ENCODE data around the gene GRID2. TPM values are rescaled to one million over a fixed set of nuclear protein-coding genes. Genes with fewer than 3 reads are reported as not detected.

Gene GRID2
- total and polyA plus RNA-seq, 4 donors = under 0.01 to 0.02 TPM; not detected in 2

DNA sequence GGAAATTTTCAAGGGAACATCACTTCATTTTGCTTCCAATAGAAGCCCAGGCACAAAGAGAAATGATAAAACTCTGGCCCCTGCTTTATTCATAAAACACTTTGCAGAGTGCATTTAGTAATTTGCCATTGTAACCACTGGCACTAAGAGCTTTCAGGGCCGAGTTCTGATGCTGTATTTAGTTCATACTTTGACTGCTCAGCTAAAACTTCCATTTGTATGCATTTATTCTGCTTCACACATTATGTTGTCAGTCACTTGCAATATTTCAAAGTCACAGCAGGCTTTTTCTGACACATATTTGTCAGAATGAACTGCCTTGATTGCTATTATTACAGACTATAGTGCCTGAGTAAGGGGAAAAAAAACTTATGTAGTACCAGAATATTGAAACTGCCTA is 1350.4 kb downstream of the GRID2 start:
- no peaks in the 10 kb centered on the region for H3K9me3 ChIP-seq (ENCODE audit: control insufficient read depth in 4 of 4, low read length in 3 of 4)
- no peaks in the 10 kb centered on the region for H3K4me1 ChIP-seq (ENCODE audit: control insufficient read depth in 4 of 4, insufficient read depth in 4 of 4, low read length in 3 of 4)
- no peak for DNase-seq (ENCODE audit: low spot score)
- no peaks in the 10 kb centered on the region for H3K27me3 ChIP-seq (ENCODE audit: control insufficient read depth in 4 of 4, insufficient read depth in 4 of 4, low read length in 3 of 4)
- TF ChIP-seq, protein P1, sequence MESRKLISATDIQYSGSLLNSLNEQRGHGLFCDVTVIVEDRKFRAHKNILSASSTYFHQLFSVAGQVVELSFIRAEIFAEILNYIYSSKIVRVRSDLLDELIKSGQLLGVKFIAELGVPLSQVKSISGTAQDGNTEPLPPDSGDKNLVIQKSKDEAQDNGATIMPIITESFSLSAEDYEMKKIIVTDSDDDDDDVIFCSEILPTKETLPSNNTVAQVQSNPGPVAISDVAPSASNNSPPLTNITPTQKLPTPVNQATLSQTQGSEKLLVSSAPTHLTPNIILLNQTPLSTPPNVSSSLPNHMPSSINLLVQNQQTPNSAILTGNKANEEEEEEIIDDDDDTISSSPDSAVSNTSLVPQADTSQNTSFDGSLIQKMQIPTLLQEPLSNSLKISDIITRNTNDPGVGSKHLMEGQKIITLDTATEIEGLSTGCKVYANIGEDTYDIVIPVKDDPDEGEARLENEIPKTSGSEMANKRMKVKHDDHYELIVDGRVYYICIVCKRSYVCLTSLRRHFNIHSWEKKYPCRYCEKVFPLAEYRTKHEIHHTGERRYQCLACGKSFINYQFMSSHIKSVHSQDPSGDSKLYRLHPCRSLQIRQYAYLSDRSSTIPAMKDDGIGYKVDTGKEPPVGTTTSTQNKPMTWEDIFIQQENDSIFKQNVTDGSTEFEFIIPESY (IDR thresholded peaks at IDR 0.05) = no peak
- TF ChIP-seq, protein P2, sequence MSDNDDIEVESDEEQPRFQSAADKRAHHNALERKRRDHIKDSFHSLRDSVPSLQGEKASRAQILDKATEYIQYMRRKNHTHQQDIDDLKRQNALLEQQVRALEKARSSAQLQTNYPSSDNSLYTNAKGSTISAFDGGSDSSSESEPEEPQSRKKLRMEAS (IDR thresholded peaks at IDR 0.05) = no peak
- no peak for TF ChIP-seq SP1 (IDR thresholded peaks at IDR 0.05)
- TF ChIP-seq, protein P3, sequence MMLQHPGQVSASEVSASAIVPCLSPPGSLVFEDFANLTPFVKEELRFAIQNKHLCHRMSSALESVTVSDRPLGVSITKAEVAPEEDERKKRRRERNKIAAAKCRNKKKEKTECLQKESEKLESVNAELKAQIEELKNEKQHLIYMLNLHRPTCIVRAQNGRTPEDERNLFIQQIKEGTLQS (IDR thresholded peaks at IDR 0.05) = no peak
- no peak for TF ChIP-seq JUND (IDR thresholded peaks at IDR 0.05)
- no peak for TF ChIP-seq HNF4G (IDR thresholded peaks at IDR 0.05)
- TF ChIP-seq FOXA2 (IDR thresholded peaks at IDR 0.05) = no peak
- no peak for TF ChIP-seq NR2F2 (IDR thresholded peaks at IDR 0.05)
- TF ChIP-seq, protein P4, sequence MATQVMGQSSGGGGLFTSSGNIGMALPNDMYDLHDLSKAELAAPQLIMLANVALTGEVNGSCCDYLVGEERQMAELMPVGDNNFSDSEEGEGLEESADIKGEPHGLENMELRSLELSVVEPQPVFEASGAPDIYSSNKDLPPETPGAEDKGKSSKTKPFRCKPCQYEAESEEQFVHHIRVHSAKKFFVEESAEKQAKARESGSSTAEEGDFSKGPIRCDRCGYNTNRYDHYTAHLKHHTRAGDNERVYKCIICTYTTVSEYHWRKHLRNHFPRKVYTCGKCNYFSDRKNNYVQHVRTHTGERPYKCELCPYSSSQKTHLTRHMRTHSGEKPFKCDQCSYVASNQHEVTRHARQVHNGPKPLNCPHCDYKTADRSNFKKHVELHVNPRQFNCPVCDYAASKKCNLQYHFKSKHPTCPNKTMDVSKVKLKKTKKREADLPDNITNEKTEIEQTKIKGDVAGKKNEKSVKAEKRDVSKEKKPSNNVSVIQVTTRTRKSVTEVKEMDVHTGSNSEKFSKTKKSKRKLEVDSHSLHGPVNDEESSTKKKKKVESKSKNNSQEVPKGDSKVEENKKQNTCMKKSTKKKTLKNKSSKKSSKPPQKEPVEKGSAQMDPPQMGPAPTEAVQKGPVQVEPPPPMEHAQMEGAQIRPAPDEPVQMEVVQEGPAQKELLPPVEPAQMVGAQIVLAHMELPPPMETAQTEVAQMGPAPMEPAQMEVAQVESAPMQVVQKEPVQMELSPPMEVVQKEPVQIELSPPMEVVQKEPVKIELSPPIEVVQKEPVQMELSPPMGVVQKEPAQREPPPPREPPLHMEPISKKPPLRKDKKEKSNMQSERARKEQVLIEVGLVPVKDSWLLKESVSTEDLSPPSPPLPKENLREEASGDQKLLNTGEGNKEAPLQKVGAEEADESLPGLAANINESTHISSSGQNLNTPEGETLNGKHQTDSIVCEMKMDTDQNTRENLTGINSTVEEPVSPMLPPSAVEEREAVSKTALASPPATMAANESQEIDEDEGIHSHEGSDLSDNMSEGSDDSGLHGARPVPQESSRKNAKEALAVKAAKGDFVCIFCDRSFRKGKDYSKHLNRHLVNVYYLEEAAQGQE (IDR thresholded peaks at IDR 0.05) = no peak
- TF ChIP-seq, protein P5, sequence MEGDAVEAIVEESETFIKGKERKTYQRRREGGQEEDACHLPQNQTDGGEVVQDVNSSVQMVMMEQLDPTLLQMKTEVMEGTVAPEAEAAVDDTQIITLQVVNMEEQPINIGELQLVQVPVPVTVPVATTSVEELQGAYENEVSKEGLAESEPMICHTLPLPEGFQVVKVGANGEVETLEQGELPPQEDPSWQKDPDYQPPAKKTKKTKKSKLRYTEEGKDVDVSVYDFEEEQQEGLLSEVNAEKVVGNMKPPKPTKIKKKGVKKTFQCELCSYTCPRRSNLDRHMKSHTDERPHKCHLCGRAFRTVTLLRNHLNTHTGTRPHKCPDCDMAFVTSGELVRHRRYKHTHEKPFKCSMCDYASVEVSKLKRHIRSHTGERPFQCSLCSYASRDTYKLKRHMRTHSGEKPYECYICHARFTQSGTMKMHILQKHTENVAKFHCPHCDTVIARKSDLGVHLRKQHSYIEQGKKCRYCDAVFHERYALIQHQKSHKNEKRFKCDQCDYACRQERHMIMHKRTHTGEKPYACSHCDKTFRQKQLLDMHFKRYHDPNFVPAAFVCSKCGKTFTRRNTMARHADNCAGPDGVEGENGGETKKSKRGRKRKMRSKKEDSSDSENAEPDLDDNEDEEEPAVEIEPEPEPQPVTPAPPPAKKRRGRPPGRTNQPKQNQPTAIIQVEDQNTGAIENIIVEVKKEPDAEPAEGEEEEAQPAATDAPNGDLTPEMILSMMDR (IDR thresholded peaks at IDR 0.05; ENCODE audit: low read depth, low read length, missing input control) = no peak
- no peak for TF ChIP-seq YY1 (IDR thresholded peaks at IDR 0.05)
- no peak for TF ChIP-seq FOXA1 (IDR thresholded peaks at IDR 0.05)
- TF ChIP-seq GABPA (IDR thresholded peaks at IDR 0.05 in 1 of 2, conservative IDR thresholded peaks at IDR 0.05 in 1 of 2) = no peak
- no peak for TF ChIP-seq RAD21 (IDR thresholded peaks at IDR 0.05)
- TF ChIP-seq RXRA (IDR thresholded peaks at IDR 0.05) = no peak
- TF ChIP-seq EGR1 (IDR thresholded peaks at IDR 0.05; ENCODE audit: low read depth in 2 of 2) = no peak
- no peak for TF ChIP-seq HNF4A (conservative IDR thresholded peaks at IDR 0.05)
- TF ChIP-seq TAF1 (conservative IDR thresholded peaks at IDR 0.05) = no peak
- no peak overlapping the region for H3K9ac ChIP-seq (ENCODE audit: low read depth in 1 of 2, low read length in 2 of 2)
- no peak overlapping the region for H3K4me3 ChIP-seq (ENCODE audit: low read depth in 1 of 3, low read length in 3 of 3)
- WGBS = 41% methylated on average over 1 of the region's 1 CpG
- H3K36me3 ChIP-seq (ENCODE audit: control insufficient read depth in 4 of 4, insufficient read depth in 3 of 4, low read depth in 1 of 4, low read length in 3 of 4) = no peaks in the 10 kb centered on the region
- no peak overlapping the region for H3K27ac ChIP-seq (ENCODE audit: low read depth in 1 of 2, low read length in 2 of 2)

All from liver (tissue), 9 donors.